Ishikawa (cell line): ENCODE results near the gene MAMSTR.

ENCODE experiments used
- CEBPB ChIP-seq: IDR thresholded peaks from 2 replicates; pipeline ENCODE4 v1.6.1; 2012
- CREB1 ChIP-seq: IDR thresholded peaks from 2 replicates; pipeline ENCODE4 v1.6.1; 2012; ENCODE audit warnings: low read depth
- EGR1 ChIP-seq: IDR thresholded peaks from 2 replicates; pipeline ENCODE4 v1.6.1; 2012
- EP300 ChIP-seq: IDR thresholded peaks from 2 replicates; pipeline ENCODE4 v1.6.1; 2012; ENCODE audit warnings: borderline replicate concordance
- FOXM1 ChIP-seq: IDR thresholded peaks from 2 replicates; pipeline ENCODE4 v1.6.1; 2012; ENCODE audit warnings: low read depth, borderline replicate concordance
- NFIC ChIP-seq: IDR thresholded peaks from 2 replicates; pipeline ENCODE4 v1.6.1; 2012
- RAD21 ChIP-seq: IDR thresholded peaks from 2 replicates; pipeline ENCODE4 v1.6.1; 2012; ENCODE audit warnings: low read depth
- TAF1 ChIP-seq: IDR thresholded peaks from 2 replicates; pipeline ENCODE4 v1.6.1; 2012; ENCODE audit warnings: low read depth, mild to moderate bottlenecking
- TCF12 ChIP-seq: IDR thresholded peaks from 2 replicates; pipeline ENCODE4 v1.6.1; 2012; ENCODE audit warnings: low read depth
- TEAD4 ChIP-seq: IDR thresholded peaks from 2 replicates; pipeline ENCODE4 v1.6.1; 2012
- YY1 ChIP-seq: IDR thresholded peaks from 2 replicates; pipeline ENCODE4 v1.6.1; 2012; ENCODE audit warnings: low read depth
- ZBTB7A ChIP-seq: IDR thresholded peaks from 2 replicates; pipeline ENCODE4 v1.6.1; 2012; ENCODE audit warnings: low read depth
- TF ChIP-seq, protein P1 (sequence below): IDR thresholded peaks from 2 replicates; pipeline ENCODE4 v1.6.1; 2012; ENCODE audit warnings: low read depth, mild to moderate bottlenecking
- TF ChIP-seq, protein P2 (sequence below): IDR thresholded peaks from 2 replicates; pipeline ENCODE4 v1.6.1; 2012
- TF ChIP-seq, protein P3 (sequence below): IDR thresholded peaks from 2 replicates; pipeline ENCODE4 v1.6.1; 2012

The MAMSTR gene

DNA sequence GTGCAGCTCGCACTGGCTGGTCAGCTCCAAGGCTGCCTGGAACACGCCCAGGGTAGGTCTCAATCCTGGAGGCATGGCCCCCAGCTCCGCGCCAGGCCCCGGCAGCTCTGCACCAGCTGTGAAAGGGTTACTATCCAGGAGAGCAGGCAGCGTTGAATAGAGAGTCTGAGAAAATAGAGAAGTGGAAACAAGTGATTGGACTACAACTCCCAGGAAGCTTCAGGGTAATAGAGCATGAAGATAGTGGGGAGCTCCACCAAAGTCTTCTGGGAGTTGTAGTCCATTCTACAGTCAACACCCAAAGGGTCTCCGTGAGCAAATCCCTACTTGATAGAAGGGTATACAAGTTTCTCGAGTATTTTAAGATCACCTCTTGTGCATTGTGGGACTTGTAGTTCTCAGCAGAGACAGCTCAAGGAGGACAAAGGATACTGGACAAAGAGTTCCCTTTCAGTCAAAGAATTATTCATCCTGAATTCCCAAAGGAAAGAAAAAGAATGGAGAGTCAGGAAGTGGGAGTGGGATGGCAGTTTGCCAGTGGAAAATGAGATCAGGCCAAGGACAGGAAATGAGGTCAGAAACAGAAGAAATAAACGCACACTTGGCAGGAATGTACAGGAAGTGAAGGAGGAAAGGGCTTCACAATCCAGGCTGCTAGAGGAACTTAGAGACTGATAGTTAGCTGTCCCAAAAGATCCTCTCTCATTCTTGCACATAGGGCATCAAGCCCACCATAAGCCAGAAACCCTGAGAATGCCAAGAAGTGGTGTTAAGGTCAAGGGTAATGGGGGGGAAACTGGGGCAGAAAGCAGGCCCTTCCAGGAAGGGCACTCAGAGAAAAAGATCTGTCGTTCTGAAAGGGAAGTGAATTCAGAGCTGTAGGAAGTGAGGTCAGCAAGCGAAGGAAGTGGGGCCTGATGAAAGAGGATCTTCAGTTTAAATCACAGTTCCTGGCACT lies 5.5 kb upstream of the MAMSTR start:
- no peak for TF ChIP-seq YY1
- no peak for TF ChIP-seq ZBTB7A
- TF ChIP-seq NFIC: peak; percentile 57; the same call in 1 of the 2 replicates
- TF ChIP-seq CREB1: peak; percentile 72; the same call in 1 of the 2 replicates
- TF ChIP-seq, protein P1, sequence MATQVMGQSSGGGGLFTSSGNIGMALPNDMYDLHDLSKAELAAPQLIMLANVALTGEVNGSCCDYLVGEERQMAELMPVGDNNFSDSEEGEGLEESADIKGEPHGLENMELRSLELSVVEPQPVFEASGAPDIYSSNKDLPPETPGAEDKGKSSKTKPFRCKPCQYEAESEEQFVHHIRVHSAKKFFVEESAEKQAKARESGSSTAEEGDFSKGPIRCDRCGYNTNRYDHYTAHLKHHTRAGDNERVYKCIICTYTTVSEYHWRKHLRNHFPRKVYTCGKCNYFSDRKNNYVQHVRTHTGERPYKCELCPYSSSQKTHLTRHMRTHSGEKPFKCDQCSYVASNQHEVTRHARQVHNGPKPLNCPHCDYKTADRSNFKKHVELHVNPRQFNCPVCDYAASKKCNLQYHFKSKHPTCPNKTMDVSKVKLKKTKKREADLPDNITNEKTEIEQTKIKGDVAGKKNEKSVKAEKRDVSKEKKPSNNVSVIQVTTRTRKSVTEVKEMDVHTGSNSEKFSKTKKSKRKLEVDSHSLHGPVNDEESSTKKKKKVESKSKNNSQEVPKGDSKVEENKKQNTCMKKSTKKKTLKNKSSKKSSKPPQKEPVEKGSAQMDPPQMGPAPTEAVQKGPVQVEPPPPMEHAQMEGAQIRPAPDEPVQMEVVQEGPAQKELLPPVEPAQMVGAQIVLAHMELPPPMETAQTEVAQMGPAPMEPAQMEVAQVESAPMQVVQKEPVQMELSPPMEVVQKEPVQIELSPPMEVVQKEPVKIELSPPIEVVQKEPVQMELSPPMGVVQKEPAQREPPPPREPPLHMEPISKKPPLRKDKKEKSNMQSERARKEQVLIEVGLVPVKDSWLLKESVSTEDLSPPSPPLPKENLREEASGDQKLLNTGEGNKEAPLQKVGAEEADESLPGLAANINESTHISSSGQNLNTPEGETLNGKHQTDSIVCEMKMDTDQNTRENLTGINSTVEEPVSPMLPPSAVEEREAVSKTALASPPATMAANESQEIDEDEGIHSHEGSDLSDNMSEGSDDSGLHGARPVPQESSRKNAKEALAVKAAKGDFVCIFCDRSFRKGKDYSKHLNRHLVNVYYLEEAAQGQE: no peak
- TF ChIP-seq, protein P2, sequence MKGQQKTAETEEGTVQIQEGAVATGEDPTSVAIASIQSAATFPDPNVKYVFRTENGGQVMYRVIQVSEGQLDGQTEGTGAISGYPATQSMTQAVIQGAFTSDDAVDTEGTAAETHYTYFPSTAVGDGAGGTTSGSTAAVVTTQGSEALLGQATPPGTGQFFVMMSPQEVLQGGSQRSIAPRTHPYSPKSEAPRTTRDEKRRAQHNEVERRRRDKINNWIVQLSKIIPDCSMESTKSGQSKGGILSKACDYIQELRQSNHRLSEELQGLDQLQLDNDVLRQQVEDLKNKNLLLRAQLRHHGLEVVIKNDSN: no peak
- no peak for TF ChIP-seq RAD21

DNA sequence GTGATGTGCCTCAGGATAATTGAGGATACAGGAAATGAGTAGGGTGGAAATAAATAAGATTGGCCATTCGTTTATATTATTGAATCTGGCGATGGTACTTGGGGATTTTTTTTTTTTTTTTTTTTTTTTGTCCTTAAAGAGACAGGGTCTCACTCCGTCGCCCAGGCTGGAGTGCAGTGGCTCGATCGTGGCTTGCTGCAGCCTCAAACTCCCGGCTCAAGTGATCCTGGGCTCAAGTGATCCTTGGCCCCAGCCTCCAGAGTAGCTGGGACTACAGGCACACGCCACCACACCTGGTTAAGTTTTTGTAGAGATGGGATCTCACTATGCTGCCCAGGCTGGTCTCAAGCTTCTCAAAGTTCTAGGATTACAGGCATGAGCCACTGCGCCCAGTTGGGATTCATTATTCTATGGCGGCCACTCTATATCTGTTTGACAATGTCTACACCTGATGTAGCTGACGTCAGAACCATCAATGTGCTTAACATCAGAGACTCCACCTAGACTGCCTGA lies 2.7 kb upstream of the MAMSTR start:
- TF ChIP-seq TEAD4: no peak
- no peak for TF ChIP-seq ZBTB7A
- TF ChIP-seq EP300: no peak
- TF ChIP-seq, protein P1: no peak
- TF ChIP-seq RAD21: no peak
- TF ChIP-seq, protein P2: no peak
- no peak for TF ChIP-seq CEBPB
- no peak for TF ChIP-seq CREB1
- TF ChIP-seq, protein P3, sequence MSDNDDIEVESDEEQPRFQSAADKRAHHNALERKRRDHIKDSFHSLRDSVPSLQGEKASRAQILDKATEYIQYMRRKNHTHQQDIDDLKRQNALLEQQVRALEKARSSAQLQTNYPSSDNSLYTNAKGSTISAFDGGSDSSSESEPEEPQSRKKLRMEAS: no peak
- TF ChIP-seq TCF12: no peak
- no peak for TF ChIP-seq FOXM1
- TF ChIP-seq NFIC: no peak
- no peak for TF ChIP-seq YY1
- no peak for TF ChIP-seq TAF1
- TF ChIP-seq EGR1: no peak

DNA sequence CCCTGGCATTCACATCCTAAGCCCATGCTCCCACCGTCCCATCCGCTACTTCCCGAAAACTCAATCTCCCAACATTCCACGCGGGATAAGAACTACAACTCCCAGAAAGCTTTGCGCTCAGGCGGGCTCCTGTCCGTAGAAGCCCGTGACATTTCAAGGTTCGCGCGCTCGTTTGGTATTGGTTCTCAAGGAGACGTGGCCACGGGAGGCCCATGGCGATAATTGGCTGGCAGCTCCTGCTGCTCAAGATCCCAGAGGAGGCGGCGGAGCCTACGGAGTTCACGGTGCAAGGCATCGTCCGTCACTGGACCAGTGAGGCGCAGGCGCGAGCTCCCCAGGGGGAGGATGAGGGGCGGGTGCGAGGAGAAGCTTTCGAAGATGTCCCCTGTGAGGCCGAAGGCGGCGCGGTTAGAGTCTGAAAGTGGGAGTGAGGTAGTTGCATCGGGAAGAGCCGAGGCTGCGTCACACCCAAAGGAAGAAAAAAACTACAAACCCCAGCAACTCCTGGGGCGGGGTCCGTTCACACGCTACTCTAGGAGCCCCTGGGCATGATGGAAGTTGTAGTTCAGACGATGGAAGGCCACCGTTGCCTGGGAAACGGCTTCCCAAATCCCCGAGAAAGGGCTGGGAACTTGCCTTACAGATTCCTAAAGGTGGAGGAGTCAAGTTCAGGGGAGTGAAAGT lies 1.2 kb upstream of the MAMSTR start:
- TF ChIP-seq TEAD4: peak; percentile 37; the same call in 1 of the 2 replicates
- TF ChIP-seq, protein P2: peak; percentile 70
- TF ChIP-seq YY1: peak; percentile 50
- TF ChIP-seq TCF12: peak; percentile 53
- TF ChIP-seq CREB1: peak; percentile 45; the same call in 1 of the 2 replicates
- TF ChIP-seq FOXM1: peak; percentile 87
- TF ChIP-seq EGR1: no peak
- 0 out of 2 replicates have a peak, but pooled peaks have one; percentile 17 for TF ChIP-seq TAF1
- no peak for TF ChIP-seq CEBPB
- no peak; the same call in 1 of the 2 replicates for TF ChIP-seq NFIC
- TF ChIP-seq, protein P3: peak; percentile 67

DNA sequence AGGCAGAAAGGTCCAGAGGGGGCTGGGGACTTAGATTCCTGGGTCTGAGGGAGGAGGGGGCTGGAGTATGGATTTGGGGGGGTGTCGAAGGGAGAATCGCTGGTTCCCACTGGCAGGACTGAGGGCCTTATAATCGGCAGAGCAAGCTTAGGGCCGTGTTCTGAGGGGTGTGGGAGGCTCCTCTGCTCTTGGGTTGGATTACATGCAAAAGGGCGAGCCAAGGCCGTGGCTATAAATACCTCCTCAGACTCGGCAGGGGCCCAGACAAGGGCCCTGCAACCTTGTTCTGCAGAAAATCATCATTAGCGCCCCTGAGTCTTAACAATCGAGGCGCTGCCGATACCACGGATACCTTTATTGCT lies 707 bp upstream of the MAMSTR start:
- TF ChIP-seq CEBPB (no peak), RAD21 (no peak), ZBTB7A (no peak)

DNA sequence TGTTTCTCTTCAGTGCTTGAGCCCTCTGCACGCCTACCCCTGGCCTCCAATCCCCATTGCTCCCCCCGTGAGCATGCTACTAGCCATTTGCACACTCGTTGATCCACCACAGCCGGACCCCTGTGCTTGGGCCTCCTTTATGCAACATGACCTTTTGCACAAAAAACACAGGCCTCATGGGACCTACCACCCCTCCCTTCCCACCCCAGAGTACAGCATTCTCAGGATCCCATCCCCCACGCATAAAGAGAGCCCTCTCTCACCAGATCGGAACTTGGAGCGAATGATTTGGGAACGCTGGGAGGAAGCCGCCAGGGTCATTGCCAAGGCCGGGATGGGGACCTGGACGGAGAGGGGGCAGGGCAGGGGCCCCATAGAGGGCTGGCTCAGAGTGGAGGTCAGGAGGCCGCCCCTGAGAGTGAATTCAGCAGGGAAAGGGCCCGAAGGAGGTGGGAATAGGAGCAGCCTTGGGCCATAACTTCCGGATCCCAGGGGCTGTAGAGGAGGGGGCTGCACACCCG lies 754 bp downstream of the MAMSTR start:
- TF ChIP-seq, protein P3: no peak
- TF ChIP-seq YY1: no peak
- TF ChIP-seq CREB1: no peak
- no peak for TF ChIP-seq EGR1
- no peak for TF ChIP-seq CEBPB
- no peak for TF ChIP-seq ZBTB7A
